Body of pancreas (tissue), 4 donors: ENCODE measurements around the gene PSMG1. TPM values are rescaled to one million over a fixed set of nuclear protein-coding genes. Genes with fewer than 3 reads are reported as not detected.
"Not testable (repeated sequence)": the region's sequence is repeated elsewhere in the genome, so short reads cannot be mapped to it uniquely, and the experiment has no call there.

Experiments
- ATAC-seq: fragments of 150-250 bp; one replicate; pipeline ENCODE4 v1.9.1; 2016
- DNase-seq, 4 donors: peaks; one replicate each; pipeline ENCODE4 v3.0.0-alpha.2; 2019
- H3K27ac ChIP-seq, 4 donors: fragments of 200-600 bp; sonication (generic); 1 replicate in 3 of 4; 2 replicates in 1 of 4; pipeline versions ENCODE4 v1.5.1 to v1.6.1; 2016 to 2019; ENCODE audit warnings: mild to moderate bottlenecking in 1 of 4, mixed read lengths in 1 of 4, moderate library complexity in 1 of 4
- H3K27me3 ChIP-seq, 2 donors: fragments of 200-600 bp; sonication (generic); one replicate each; pipeline ENCODE4 v1.6.0; 2016; ENCODE audit warnings: mild to moderate bottlenecking in 1 of 2
- H3K36me3 ChIP-seq, 2 donors: fragments of 200-600 bp; sonication (generic); replicated peaks in 1 of 2; 2 replicates each; pipeline ENCODE4 v1.5.1; 2016; ENCODE audit warnings: low read depth in 2 of 2; ENCODE audit not compliant: insufficient read depth in 1 of 2
- H3K4me1 ChIP-seq: fragments of 200-600 bp; sonication (generic); one replicate; pipeline ENCODE4 v1.6.0; 2016
- H3K4me3 ChIP-seq, 2 donors: fragments of 200-600 bp; sonication (generic); 1 replicate in 1 of 2; 2 replicates in 1 of 2; pipeline ENCODE4 v1.5.1; 2016 to 2019
- H3K9me3 ChIP-seq, 3 donors: fragments of 200-600 bp; sonication (generic); 1 replicate in 2 of 3; 2 replicates in 1 of 3; pipeline ENCODE4 v1.5.1; 2016
- CTCF ChIP-seq, 7 experiments: fragments of 450-650 bp in 4 of 7; fragments of 200-600 bp in 3 of 7; sonication (generic) in 3 of 7; IDR thresholded peaks; one replicate each; pipeline ENCODE4 v1.5.1; 2016 to 2019; ENCODE audit warnings: antibody characterized with exemption in 7 of 7
- POLR2A ChIP-seq, 3 donors: fragments of 450-650 bp; IDR thresholded peaks; one replicate each; pipeline ENCODE4 v1.6.1; 2016; ENCODE audit warnings: antibody characterized with exemption in 3 of 3, mild to moderate bottlenecking in 2 of 3
- WGBS, 2 donors: methylation state at CpG; one replicate each; pipeline ENCODE4 v1.1.5; 2017; 5-methylcytosine and 5-hydroxymethylcytosine counted together
- intact Hi-C: fragments of 100-400 bp; cut with DNase I; formaldehyde crosslinking; loops from one replicate; pipeline ENCODE4 v1.15.1; 2023
- total RNA-seq, 2 donors: library from RNA; depleted of rRNA; stranded (reverse); fragments of >200 nt; gene quantifications; one replicate each; pipeline ENCODE4 v1.1.0, GENCODE V29; 2016

Gene PSMG1
- total RNA-seq, 2 donors from 2014 or later: 16.6 to 19.4 TPM

- ATAC-seq: no peak
- no peak for DNase-seq
- Histone ChIP-seq H3K27ac (no peak overlapping the region), H3K4me3 (no peak overlapping the region), H3K27me3 (no peaks in the 10 kb centered on the region), H3K4me1 (no peaks in the 10 kb centered on the region), H3K9me3 (peaks cover 0 to 11% (median 0%) of the 10 kb centered on the region in 3 donors), H3K36me3 (no peaks in the 10 kb centered on the region)
- intact Hi-C loops: no loop called here
- 32 to 41% methylated on average over 3 of the region's 3 CpGs for WGBS, 2 donors
- no peak for TF ChIP-seq CTCF (IDR thresholded peaks at IDR 0.05)
These were observed 22.2 kb downstream of the PSMG1 start for GRCh38 chr21:39161064-39161463.

GRCh38 chr21:39159342-39160063 is 23.7 kb downstream of the PSMG1 start:
- no peak overlapping the region for H3K4me3 ChIP-seq
- no peaks in the 10 kb centered on the region for H3K27me3 ChIP-seq
- no peak overlapping the region for H3K27ac ChIP-seq
- no peaks in the 10 kb centered on the region for H3K4me1 ChIP-seq
- WGBS, 2 donors: 75 to 91% methylated on average over 5 to 6 of the region's 7 CpGs
- TF ChIP-seq POLR2A (IDR thresholded peaks at IDR 0.05) (no peak), CTCF (IDR thresholded peaks at IDR 0.05) (no peak)
- intact Hi-C loops: no loop called here
- H3K36me3 ChIP-seq: no peaks in the 10 kb centered on the region
- peaks cover 0 to 5% (median 0%) of the 10 kb centered on the region in 3 donors for H3K9me3 ChIP-seq
- DNase-seq: no peak
- no peak for ATAC-seq

GRCh38 chr21:39157241-39157640 is 26.0 kb downstream of the PSMG1 start:
- intact Hi-C loops, ATAC-seq, H3K9me3 ChIP-seq, H3K4me1 ChIP-seq, H3K27me3 ChIP-seq, DNase-seq, H3K27ac ChIP-seq, H3K4me3 ChIP-seq, H3K36me3 ChIP-seq: not testable (repeated sequence)
- WGBS, 2 donors: 89 to 92% methylated on average over 5 to 23 of the region's 34 CpGs

DNA sequence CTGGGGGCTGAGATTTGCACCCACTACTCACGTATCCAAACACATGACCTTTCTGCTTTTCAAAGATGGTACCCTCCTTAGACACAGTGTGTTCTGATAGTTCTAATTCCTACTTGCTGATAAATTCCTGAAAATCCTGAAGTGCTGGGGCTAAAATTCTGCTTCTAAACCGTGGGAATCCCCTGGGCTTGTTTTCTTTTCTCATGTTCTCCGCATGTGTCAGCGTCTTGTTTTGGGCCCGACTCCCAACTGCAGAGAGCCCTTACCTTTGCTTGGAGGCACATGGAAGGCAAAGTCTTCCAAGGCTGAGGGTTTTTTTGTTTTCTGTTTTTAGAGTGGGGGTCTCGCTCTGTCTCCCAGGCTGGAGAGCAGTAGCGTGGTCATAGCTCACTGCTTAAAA is 27.2 kb downstream of the PSMG1 start:
- Histone ChIP-seq H3K4me3 (no peak overlapping the region), H3K27ac (no peak overlapping the region), H3K9me3 (no peaks in the 10 kb centered on the region), H3K27me3 (no peaks in the 10 kb centered on the region), H3K4me1 (no peaks in the 10 kb centered on the region), H3K36me3 (no peaks in the 10 kb centered on the region)
- intact Hi-C loops: no loop called here
- ATAC-seq (no peak), DNase-seq (no peak)
- 83 to 87% methylated on average over 7 of the region's 7 CpGs for WGBS, 2 donors
- TF ChIP-seq CTCF (IDR thresholded peaks at IDR 0.05) (no peak), POLR2A (IDR thresholded peaks at IDR 0.05) (no peak)

GRCh38 chr21:39155578-39155977 is 27.7 kb downstream of the PSMG1 start:
- TF ChIP-seq POLR2A (IDR thresholded peaks at IDR 0.05): no peak
- no peak for TF ChIP-seq CTCF (IDR thresholded peaks at IDR 0.05)
- no peaks in the 10 kb centered on the region for H3K9me3 ChIP-seq
- ATAC-seq (no peak), DNase-seq (no peak)
- no peak overlapping the region for H3K27ac ChIP-seq
- 81 to 88% methylated on average over 2 of the region's 2 CpGs for WGBS, 2 donors
- no peaks in the 10 kb centered on the region for H3K27me3 ChIP-seq
- H3K4me3 ChIP-seq: no peak overlapping the region
- intact Hi-C loops: no loop called here
- no peaks in the 10 kb centered on the region for H3K4me1 ChIP-seq
- H3K36me3 ChIP-seq: no peaks in the 10 kb centered on the region
